Pulmonary artery endothelial cell (primary cell): ENCODE data around the gene RBCK1. TPM values are rescaled to one million over a fixed set of nuclear protein-coding genes. Genes with fewer than 3 reads are reported as not detected.
"Not testable (repeated sequence)": the region's sequence is repeated elsewhere in the genome, so short reads cannot be mapped to it uniquely, and the experiment has no call there.

Experiments
- DNase-seq: peaks from one replicate; pipeline ENCODE4 v3.0.0-alpha.2; 2011; ENCODE audit warnings: low read depth, low spot score
- total RNA-seq: library from RNA; depleted of rRNA; stranded (reverse); fragments of >200 nt; gene quantifications from 2 replicates; pipeline ENCODE4 v1.2.3, GENCODE V29; 2014

The RBCK1 gene
- 74.0 and 74.6 TPM in 2 replicates for total RNA-seq

- DNase-seq, result no peak
Measured at GRCh38 chr20:407953-408842, at the start of gene RBCK1. Gene RBCK1 (plus strand): TSS chr20:408299. CDS start chr20:408758, 459 bp downstream.

- no peak for DNase-seq
Measured at GRCh38 chr20:358891-359555, 49.1 kb upstream of the RBCK1 start.

DNA sequence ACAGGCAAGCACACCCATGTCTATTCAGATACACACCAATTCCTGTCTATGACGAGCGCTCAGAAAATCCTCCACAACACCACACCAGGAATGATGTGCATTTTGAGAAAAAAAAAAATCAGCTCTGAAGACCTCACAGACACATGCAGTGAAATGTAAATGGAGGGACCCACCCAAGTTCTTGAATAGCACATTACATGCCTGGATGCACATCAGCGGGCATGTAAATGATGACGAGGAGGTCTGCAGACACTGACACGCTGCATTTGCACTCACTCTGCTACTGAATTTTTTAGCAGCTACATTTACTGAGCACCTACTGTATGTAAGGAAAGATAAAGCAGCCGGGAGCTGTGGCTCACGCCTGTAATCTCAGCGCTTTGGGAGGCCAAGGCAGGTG lies 46.5 kb upstream of the RBCK1 start:
- no peak for DNase-seq

DNA sequence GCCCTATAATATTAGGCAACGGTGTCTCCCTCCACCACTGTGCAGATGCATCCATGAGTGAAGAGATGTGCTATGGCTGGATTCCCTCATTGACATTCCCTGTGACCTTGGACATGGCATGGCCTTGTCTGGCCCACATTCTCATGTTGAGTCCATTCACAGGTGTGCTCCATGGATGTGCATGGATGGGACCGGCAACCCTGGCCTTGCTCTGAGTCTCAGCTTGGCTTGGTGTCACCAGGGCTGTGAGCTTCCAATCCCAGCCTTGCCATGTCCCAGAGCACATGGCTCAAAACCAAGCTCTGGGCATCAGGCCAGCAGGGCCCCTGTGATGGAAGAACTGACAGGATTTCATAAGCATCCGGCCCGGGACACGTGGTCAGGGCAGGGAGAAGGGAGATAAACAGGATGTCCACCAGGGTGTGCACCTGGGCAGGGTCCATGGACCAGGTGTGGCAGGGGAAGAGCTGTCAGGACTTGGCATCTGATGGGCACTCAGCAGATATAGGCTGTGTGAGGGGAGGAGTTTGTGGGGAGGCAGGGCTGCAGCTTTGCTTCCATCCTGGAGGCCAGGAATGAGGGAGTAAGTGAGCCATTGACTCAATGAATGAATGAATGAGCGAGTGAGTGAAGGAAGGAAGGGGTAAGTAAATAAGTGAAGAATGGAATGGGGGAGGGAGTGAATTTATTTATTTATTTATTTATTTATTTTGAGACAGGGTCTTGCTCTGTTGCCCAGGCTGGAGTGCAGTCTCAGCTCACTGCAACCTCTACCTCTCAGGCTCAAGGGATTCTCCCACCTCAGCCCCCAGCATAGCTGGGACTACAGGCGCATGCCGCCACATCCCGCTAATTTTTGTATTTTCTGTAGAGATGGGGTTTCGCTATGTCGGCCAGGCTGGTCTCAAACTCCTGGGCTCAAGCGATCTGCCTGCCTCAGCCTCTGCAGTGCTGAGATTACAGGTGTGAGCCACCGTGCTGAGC lies 45.5 kb upstream of the RBCK1 start:
- DNase-seq, result peak; percentile 57

GRCh38 chr20:363319-364078 lies 44.6 kb upstream of the RBCK1 start:
- DNase-seq, result no peak

GRCh38 chr20:364905-365794 lies 42.9 kb upstream of the RBCK1 start:
- no peak for DNase-seq

DNA sequence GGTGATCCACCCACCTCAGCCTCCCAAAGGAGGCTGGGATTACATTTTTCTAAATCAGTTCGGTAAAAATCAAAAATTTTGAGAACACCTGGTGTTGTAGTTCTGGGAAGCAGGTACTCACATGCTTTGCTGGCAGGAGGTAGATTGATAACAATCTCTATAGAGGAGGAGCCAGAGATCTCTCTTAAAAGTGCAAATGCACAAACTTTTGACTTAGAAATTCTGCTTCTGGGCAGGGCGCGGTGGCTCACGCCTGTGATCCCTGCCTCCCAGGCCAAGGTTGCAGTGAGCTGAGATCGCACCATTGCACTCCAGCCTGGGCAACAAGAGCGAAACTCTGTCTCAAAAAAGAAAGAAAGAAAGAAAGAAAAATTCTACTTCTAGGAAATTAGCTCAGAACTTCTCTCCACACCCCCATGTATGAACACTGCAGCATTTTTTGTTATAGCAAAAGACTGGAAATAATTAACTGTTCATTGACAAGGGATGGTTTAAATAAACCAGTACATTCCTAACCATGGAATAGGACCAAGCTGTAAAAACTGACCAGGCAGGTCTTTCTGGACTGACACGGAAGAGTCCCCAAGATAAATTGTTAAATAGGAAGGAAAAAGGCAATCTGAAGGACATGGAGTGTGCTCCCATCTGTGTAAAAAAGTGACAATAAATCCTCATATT lies 41.9 kb upstream of the RBCK1 start:
- no peak for DNase-seq

DNA sequence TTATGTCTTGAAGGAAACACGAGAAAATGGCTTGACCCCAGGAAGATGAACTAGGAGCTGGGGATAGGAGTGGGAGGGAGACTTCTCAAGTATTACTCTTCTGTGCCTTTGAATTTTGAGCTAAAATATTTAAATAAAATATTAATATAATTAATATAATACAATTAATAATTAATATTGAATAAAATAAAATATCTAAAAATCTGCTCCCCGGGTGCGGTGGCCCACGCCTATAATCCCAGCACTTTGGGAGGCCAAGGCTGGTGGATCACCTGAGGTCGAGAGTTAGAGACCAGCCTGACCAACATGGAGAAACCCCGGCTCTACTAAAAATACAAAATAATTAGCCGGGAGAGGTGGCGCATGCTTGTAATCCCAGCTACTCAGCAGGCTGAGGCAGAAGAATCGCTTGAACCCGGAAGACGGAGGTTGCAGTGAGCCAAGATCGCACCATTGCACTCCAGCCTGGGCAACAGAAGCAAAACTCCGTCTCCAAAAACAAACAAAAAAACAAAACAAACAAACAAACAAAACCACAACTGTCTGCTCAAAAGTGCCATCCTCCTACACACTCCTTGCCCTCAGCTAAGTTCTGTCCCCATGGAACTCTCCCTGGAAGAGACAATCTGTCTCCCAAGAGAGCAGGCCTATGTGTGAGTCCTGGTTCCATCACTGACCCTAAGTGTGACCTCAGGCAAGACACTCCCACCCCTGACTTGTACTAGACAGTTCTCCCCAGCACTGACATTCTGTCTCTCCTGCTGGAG lies 41.2 kb upstream of the RBCK1 start:
- DNase-seq, result no peak

DNA sequence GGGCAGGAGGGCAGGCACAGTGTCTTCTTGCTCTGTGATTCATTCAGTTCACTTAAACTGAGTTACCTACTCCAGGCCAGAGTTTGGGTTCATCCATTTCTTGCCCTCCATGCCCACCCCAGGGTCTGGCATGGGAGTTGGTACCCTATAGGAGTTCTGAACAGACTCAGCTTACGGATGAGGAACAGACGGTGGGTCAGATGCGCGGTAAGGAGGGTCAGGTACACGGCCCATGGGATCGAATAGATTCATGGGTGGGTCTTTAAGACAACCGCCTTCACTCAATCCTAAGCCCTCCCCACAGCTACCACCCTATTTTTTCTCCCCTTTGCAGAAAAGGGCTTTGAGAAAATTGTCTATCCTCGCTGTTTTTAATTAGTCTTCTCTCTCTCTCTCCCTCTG lies 40.6 kb upstream of the RBCK1 start:
- no peak for DNase-seq

DNA sequence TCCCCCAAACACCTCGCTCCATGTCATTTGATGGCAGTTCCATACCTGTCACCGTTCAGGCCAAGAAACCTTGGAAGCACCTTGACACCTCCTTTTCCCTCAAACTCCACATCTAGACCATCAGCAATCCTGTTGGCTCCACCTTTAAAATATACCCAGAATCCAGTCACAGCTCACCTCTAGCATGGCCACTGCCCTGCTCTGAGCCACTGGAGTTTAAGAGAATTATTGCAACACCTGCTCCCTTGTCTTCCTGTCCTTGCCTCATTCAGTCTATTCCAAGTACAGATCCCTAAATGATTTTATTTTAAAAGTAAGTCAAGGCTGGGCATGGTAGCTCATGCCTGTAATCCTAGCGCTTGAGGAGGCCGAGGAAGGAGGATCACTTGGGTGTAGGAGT lies 39.2 kb upstream of the RBCK1 start:
- DNase-seq, result no peak

DNA sequence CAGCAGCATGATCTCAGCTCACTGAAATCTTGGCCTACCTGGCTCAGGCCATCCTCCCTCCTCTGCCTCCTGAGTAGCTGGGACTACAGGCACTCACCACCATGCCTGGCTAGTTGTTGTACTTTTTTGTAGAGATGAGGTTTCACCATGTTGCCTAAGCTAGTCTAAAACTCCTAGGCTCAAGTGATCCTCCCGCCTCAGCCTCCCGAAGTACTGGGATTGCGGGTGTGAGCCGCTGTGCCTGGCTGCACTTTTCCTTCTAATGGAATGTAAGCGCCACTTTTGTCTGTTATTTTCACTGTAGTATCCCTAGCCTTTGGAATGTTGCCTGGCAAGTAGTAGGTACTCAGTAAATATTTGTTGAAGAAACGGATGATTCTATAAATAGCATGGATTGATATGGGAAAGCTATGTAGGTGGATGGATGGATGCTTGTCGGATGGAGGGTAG lies 37.9 kb upstream of the RBCK1 start:
- no peak for DNase-seq

DNA sequence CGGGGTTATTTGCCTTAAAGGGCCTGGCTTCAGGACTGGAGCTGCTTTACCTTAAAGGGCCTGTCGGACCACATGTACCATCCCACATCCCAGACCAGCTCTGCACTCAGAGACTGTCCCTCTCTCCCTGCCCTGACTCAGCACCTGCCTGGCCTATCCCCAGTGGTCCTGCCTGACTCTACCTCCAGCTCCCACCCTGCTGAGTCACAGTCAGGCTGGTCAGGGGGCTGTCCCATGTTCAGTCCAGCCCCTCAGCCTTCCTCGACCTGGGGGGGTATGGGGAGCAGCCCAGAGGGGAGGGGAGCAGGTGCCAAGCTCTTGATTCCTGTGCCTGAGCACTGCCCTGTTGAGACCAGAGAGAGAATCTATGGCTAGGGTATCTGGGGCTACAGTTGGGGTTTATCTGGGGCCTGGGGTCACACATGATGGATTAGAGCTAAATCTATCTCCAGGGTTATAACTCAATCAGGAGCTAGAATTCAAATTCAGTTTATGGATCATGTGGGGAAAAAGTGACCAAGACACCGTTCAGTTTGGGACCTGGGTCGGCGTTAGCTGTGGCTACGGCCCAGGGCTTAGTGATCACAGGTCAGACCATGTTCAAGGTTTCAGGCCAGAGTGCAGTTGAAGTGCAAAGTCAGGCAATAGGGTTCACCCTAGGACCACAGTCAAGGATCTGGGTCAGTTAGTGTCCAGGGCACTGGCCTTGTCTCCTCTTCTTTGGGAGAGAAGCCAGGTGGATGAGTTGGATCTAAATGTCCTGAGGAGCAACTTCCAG lies 36.9 kb upstream of the RBCK1 start:
- DNase-seq, result no peak

DNA sequence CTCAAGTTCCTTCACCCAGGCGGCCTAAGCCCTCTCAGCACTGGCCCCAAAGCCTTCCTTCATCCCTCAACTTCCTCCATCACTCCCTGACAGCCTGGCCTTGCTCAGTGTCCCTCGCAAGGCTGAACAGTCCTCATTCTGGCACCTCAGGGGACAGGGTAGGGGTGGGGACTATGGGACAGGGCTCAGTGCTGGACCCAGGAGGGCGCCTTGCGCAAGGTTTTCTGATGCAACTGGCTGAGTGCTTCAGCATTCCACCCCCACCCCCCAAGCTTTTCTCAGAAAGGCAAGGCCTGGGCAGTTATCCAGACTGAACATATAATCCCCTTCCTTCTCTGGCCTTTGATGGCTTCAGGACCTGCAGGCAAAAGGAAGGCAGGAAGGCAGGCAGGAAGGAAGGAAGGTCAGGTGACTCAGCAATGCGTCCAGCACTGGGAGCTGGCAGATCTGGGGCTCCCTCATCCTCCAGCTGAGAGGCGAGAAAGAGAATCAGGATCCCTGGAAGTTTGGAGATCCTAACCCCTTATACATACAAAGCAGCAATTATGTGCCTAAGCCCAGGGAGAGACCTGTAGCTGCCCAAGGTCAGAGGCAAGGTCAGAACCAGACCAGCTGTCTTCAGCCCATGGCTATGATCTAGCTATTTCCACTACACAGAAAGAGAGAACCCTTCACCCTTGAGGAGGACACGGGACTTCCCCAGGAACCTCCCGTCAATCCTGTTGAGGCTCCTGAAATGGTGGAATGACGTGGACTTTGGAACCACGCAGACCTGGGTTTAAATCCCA lies 36.1 kb upstream of the RBCK1 start:
- DNase-seq, result peak; percentile 80

GRCh38 chr20:372543-373082 lies 35.5 kb upstream of the RBCK1 start:
- not testable (repeated sequence) for DNase-seq

DNA sequence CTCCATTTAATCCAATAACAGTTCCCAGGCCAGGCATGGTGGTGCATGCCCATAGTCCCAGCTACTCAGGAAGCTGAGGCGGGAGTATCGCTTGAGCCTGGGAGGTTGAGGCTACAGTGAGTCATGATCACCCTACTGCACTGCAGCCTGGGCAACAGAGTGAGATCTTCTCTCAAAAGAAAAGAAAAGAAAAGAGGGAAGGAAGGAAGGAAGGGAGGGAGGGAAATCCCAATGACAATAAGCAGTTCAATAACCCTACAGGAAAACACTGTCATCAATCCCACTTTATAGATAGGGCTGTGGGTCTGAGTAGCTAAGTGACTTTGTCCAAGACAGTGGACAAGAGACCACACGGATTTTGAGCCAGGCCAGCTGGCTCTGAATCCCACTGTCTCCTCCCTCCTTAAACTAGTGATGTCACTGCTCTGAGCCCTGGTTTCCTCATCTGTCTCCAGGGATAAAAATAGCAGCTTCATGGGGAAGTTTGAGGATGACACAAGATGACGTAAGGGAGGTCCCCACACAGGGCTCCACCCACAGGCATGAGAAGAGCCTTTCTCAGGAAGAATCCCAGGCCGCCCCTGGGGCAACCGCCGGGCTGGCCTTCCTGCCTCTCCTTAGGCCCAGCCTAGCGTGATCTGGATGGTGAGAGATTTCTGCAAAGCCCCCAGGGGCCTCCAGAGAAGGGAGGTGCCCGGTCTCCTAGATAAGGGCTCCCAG lies 34.8 kb upstream of the RBCK1 start:
- peak; percentile 78 for DNase-seq
